ENCODE results near the gene PAQR3.
A peak's percentile ranks its signal among the peaks of the same experiment; 100 is the strongest.

The PAQR3 gene

DNA sequence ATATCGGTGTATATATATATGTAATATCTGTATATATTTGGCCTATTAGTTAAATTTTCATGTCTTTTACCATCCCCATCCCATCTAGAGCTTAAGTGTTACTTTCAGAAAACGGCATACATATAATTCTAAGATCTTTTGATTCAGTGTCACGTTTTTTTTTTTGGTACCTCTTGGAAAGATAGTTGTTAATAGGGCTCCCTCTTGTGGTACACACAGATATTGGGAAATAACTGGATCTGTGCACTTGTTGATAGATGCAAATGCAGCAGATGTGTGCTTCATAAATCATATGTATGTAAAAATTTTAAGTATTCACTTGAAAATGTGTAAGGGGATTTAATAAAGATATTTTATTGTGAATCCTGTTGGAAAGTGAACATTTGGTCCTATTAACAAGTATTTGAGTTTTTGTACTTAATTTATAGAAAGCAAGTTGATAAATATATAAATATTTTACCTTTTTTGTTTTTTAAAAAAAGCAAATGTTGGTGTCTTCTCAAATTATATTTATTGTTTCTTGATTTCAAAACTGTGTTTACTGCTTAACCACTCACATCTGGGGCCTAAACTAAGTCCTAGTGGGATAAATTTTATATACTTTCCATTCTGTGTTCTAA, 74.7 kb downstream of the PAQR3 start:
- H3K27me3 ChIP-seq (replicated peaks; ENCODE audit: control insufficient read depth, insufficient read depth, low read length), result no peaks in the 10 kb centered on the region
- no peaks in the 10 kb centered on the region; the same call in none of the 2 replicates for H3K36me3 ChIP-seq (ENCODE audit: control insufficient read depth, insufficient read depth, low read length)
- no peak overlapping the region for H3K4me3 ChIP-seq (replicated peaks; ENCODE audit: low read depth, low read length)
- peak; percentile 51 for DNase-seq (ENCODE audit: extremely low read depth, insufficient read length)
- TF ChIP-seq CTCF (IDR thresholded peaks at IDR 0.05; ENCODE audit: insufficient read depth, low read length, poor library complexity, severe bottlenecking), result peak; percentile 64

GRCh38 chr4:78863991-78864390, 75.2 kb downstream of the PAQR3 start:
- Histone ChIP-seq H3K4me3 (replicated peaks; ENCODE audit: low read depth, low read length) (no peak overlapping the region), H3K36me3 (ENCODE audit: control insufficient read depth, insufficient read depth, low read length) (no peaks in the 10 kb centered on the region; the same call in none of the 2 replicates), H3K27me3 (replicated peaks; ENCODE audit: control insufficient read depth, insufficient read depth, low read length) (no peaks in the 10 kb centered on the region)
- DNase-seq (ENCODE audit: extremely low read depth, insufficient read length), result no peak
- no peak for TF ChIP-seq CTCF (IDR thresholded peaks at IDR 0.05; ENCODE audit: insufficient read depth, low read length, poor library complexity, severe bottlenecking)

DNA sequence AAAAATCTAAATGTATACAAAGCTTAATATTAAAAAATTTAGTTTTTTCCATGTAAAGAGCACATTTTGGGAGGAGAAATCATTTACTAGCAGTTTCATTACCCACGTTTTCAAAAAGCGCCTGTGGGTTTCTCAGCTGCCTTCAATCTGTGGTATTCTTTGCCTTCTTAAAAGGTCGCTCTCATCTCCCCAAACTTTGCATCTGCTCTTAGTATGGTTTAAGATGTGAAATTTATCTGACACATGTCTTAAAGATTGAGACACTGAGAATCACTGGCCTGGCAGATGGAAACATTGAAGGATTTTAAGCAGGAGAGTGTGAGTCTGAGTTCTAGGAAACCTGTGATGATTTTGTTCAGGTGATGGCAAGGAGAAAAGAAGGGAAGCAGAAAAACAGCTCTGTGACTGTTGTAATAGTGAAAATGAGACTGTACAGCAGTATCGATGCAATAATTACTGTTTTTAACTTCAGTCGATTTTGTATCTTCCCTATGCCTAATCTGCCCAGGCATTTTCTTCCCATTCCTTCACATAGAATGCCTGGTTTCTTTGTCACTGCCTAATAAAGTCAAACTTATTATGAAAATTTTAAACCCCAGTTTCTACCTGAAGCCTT, 75.9 kb downstream of the PAQR3 start:
- DNase-seq (ENCODE audit: extremely low read depth, insufficient read length), result peak; percentile 14
- H3K27me3 ChIP-seq (replicated peaks; ENCODE audit: control insufficient read depth, insufficient read depth, low read length), result no peaks in the 10 kb centered on the region
- peak overlapping the region; percentile 17 for H3K4me3 ChIP-seq (replicated peaks; ENCODE audit: low read depth, low read length)
- no peak for TF ChIP-seq CTCF (IDR thresholded peaks at IDR 0.05; ENCODE audit: insufficient read depth, low read length, poor library complexity, severe bottlenecking)
- H3K36me3 ChIP-seq (ENCODE audit: control insufficient read depth, insufficient read depth, low read length), result no peaks in the 10 kb centered on the region; the same call in none of the 2 replicates

DNA sequence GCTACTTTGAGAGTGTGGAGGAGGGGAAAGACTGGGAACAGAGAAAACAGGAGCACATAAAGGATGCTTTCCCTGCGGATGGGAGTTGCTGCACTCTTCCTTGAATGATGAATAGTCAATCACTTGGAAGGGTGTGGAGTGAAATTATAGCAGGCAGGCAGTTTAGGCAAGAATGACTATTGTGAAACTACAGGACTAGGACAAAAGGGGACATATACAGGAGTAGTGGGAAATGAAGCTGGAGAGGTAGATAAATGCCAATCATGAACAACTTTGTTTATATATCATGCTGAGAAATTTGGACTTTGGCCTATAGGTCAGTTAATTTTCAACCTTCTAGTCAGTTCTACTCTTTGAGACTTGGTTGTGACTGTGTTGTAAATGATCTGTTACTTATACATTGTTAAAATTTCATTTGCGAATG, 76.9 kb downstream of the PAQR3 start:
- H3K36me3 ChIP-seq (ENCODE audit: control insufficient read depth, insufficient read depth, low read length), result no peaks in the 10 kb centered on the region; the same call in none of the 2 replicates
- no peaks in the 10 kb centered on the region for H3K27me3 ChIP-seq (replicated peaks; ENCODE audit: control insufficient read depth, insufficient read depth, low read length)
- no peak for DNase-seq (ENCODE audit: extremely low read depth, insufficient read length)
- no peak overlapping the region for H3K4me3 ChIP-seq (replicated peaks; ENCODE audit: low read depth, low read length)
- no peak for TF ChIP-seq CTCF (IDR thresholded peaks at IDR 0.05; ENCODE audit: insufficient read depth, low read length, poor library complexity, severe bottlenecking)
